ENCODE measurements around the gene PARPBP. TPM values are rescaled to one million over a fixed set of nuclear protein-coding genes. Genes with fewer than 3 reads are reported as not detected.

Gene PARPBP
- total and polyA plus RNA-seq, 2 of the 8 experiments (the other 6 are each of a cell fraction or from before 2014, with no cell fraction given): 10.9 to 38.1 TPM

DNA sequence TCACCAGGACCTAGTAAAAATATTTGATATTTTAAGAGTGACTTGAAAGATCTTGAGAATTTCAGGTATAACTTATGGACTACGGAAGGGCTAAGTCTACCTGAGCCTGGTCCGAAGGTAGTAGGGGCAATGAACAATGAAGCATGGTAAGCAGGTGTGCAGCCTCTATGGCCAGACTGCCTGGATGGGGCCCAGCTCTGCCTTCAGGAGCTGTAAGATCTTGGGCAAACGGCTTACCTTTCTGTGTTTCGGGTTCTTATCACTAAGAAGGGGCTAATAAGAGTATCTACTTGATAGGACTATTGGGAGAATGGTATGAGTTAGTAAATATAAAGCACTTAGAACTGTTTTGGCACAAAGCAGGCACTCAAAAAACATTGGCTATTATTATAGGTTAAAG, 39.1 kb upstream of the PARPBP start:
- Histone ChIP-seq H2BK15ac (ENCODE audit: low read length) (no peak overlapping the region), H4K5ac (ENCODE audit: insufficient read length, low read depth, low read length) (no peak overlapping the region), H3K14ac (ENCODE audit: insufficient read length) (no peak overlapping the region), H3K9me3 (ENCODE audit: insufficient read depth in 2 of 2, low read depth in 1 of 2, low read length in 1 of 2) (no peaks in the 10 kb centered on the region), H4K8ac (ENCODE audit: extremely low read depth, insufficient read depth, low read length) (no peak overlapping the region), H2BK120ac (replicated peaks; ENCODE audit: low read depth, low read length) (no peak overlapping the region), H2BK20ac (ENCODE audit: low read length) (no peak overlapping the region), H2AFZ (ENCODE audit: low read length) (no peak overlapping the region), H3K27me3 (replicated peaks in 1 of 4; ENCODE audit: control insufficient read depth in 3 of 4, extremely low read depth in 1 of 4, insufficient read depth in 3 of 4, low read length in 3 of 4) (no peaks in the 10 kb centered on the region), H2BK5ac (ENCODE audit: low read depth, low read length) (no peak overlapping the region), H4K20me1 (replicated peaks in 1 of 2; ENCODE audit: control insufficient read depth in 1 of 2, insufficient read depth in 2 of 2, low read length in 2 of 2) (no peaks in the 10 kb centered on the region), H3K79me2 (ENCODE audit: control insufficient read depth in 1 of 2, insufficient read depth in 2 of 2, low read length in 2 of 2) (no peaks in the 10 kb centered on the region), H3K79me1 (ENCODE audit: low read depth, low read length) (no peaks in the 10 kb centered on the region), H3K4me2 (ENCODE audit: insufficient read depth in 1 of 2, low read depth in 2 of 2, low read length in 2 of 2) (no peak overlapping the region), H3K56ac (replicated peaks; ENCODE audit: insufficient read length, low read depth, low read length) (no peak overlapping the region), H3K4me3 (ENCODE audit: extremely low read depth in 1 of 4, insufficient read depth in 2 of 4, low read depth in 3 of 4, low read length in 4 of 4) (no peak overlapping the region), H3K36me3 (ENCODE audit: control insufficient read depth in 2 of 4, insufficient read depth in 4 of 4, low read length in 3 of 4) (peaks cover 5 to 40% (median 20%) of the 10 kb centered on the region in 4 experiments), H3K4me1 (replicated peaks in 1 of 4; ENCODE audit: control insufficient read depth in 3 of 4, insufficient read depth in 4 of 4, low read length in 3 of 4) (no peaks in the 10 kb centered on the region), H2AK5ac (ENCODE audit: low read depth, low read length) (no peak overlapping the region), H4K91ac (replicated peaks; ENCODE audit: insufficient read length, low read length) (no peak overlapping the region), H3K23ac (ENCODE audit: insufficient read length) (no peak overlapping the region), H3K23me2 (ENCODE audit: low read depth, low read length) (no peaks in the 10 kb centered on the region), H3K9ac (replicated peaks in 1 of 4; ENCODE audit: extremely low read depth in 1 of 4, low read depth in 3 of 4, low read length in 3 of 4) (no peak overlapping the region), H3K18ac (ENCODE audit: extremely low read depth, low read length) (no peak overlapping the region), H3K27ac (ENCODE audit: low read depth, low read length) (no peak overlapping the region), H2BK12ac (ENCODE audit: low read depth, low read length) (no peak overlapping the region), H3K4ac (replicated peaks; ENCODE audit: insufficient read length, low read depth, low read length) (no peak overlapping the region)
- CTCF ChIA-PET (ENCODE audit: partially characterized antibody): no interaction called here
- no peak for FAIRE-seq
- WGBS, 2 experiments (ENCODE audit: extremely low coverage in 1 of 2, insufficient coverage in 1 of 2, insufficient read length in 1 of 2, insufficient replicate concordance in 2 of 2, low coverage in 1 of 2, low lambda C conversion rate in 2 of 2, missing lambda C conversion rate in 1 of 2): 96% methylated on average over 4 of the region's 4 CpGs; no CpG with 5 or more reads in 1 of the 2 experiments
- no peak for DNase-seq (ENCODE audit: low read depth in 1 of 2, low spot score in 2 of 2)
- POLR2A ChIA-PET (ENCODE audit: partially characterized antibody): no interaction called here
- no peak for TF ChIP-seq PHF8 (conservative IDR thresholded peaks at IDR 0.05; ENCODE audit: low read depth, low read length)
- no peak for TF ChIP-seq ZNF274 (IDR thresholded peaks at IDR 0.05; ENCODE audit: borderline replicate concordance, extremely low read depth, low read length)
- TF ChIP-seq, protein P1, sequence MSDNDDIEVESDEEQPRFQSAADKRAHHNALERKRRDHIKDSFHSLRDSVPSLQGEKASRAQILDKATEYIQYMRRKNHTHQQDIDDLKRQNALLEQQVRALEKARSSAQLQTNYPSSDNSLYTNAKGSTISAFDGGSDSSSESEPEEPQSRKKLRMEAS (IDR thresholded peaks at IDR 0.05): no peak
- TF ChIP-seq, protein P2, sequence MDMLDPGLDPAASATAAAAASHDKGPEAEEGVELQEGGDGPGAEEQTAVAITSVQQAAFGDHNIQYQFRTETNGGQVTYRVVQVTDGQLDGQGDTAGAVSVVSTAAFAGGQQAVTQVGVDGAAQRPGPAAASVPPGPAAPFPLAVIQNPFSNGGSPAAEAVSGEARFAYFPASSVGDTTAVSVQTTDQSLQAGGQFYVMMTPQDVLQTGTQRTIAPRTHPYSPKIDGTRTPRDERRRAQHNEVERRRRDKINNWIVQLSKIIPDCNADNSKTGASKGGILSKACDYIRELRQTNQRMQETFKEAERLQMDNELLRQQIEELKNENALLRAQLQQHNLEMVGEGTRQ (IDR thresholded peaks at IDR 0.05; ENCODE audit: low read length): no peak
- no peak for TF ChIP-seq RNF2 (IDR thresholded peaks at IDR 0.05; ENCODE audit: borderline replicate concordance, low read depth, low read length, missing control alignments, poor library complexity, severe bottlenecking)
- TF ChIP-seq CREB1 (IDR thresholded peaks at IDR 0.05): no peak
- no peak for TF ChIP-seq EGR1 (IDR thresholded peaks at IDR 0.05; ENCODE audit: borderline replicate concordance, low read depth, low read length)
- no peak for TF ChIP-seq SRF (IDR thresholded peaks at IDR 0.05; ENCODE audit: low read depth, low read length)
- TF ChIP-seq NANOG (IDR thresholded peaks at IDR 0.05; ENCODE audit: insufficient read depth, low read depth, low read length, poor library complexity, severe bottlenecking): no peak
- TF ChIP-seq GABPA (IDR thresholded peaks at IDR 0.05; ENCODE audit: borderline replicate concordance, insufficient read depth, low read length): no peak
- TF ChIP-seq TEAD4 (IDR thresholded peaks at IDR 0.05; ENCODE audit: low read depth, low read length): no peak
- TF ChIP-seq SP2 (IDR thresholded peaks at IDR 0.05; ENCODE audit: low read length): no peak
- no peak for TF ChIP-seq GTF2F1 (IDR thresholded peaks at IDR 0.05; ENCODE audit: borderline replicate concordance, low read depth, low read length)
- TF ChIP-seq SIRT6 (IDR thresholded peaks at IDR 0.05; ENCODE audit: low read length): no peak
